GM15510 (cell line): ENCODE data around the gene CCNG2.

Experiments used
- POLR2A ChIP-seq: IDR thresholded peaks from 3 replicates; pipeline ENCODE4 v1.6.1; 2011; ENCODE audit warnings: borderline replicate concordance; ENCODE audit not compliant: insufficient read length; ENCODE audit errors: extremely low read depth

Gene CCNG2

GRCh38 chr4:77156912-77157858 lies at the start of gene CCNG2:
Gene CCNG2, plus strand, starts transcription at chr4:77157207. Its CDS starts 1,326 bp downstream, at chr4:77158533.
- peak; percentile 75 for TF ChIP-seq POLR2A

- no peak for TF ChIP-seq POLR2A
Measured at GRCh38 chr4:77110730-77111129, 46.3 kb upstream of the CCNG2 start.

GRCh38 chr4:77113069-77113468 lies 43.9 kb upstream of the CCNG2 start:
- no peak for TF ChIP-seq POLR2A

- no peak for TF ChIP-seq POLR2A
Measured at GRCh38 chr4:77117721-77118120, 39.3 kb upstream of the CCNG2 start.

GRCh38 chr4:77120886-77121508 lies 36.0 kb upstream of the CCNG2 start:
- TF ChIP-seq POLR2A, result no peak

- TF ChIP-seq POLR2A, result no peak
Measured at GRCh38 chr4:77121736-77122240, 35.2 kb upstream of the CCNG2 start.

- TF ChIP-seq POLR2A, result no peak
Measured at GRCh38 chr4:77122656-77123055, 34.4 kb upstream of the CCNG2 start.

- no peak for TF ChIP-seq POLR2A
Measured at GRCh38 chr4:77123411-77123810, 33.6 kb upstream of the CCNG2 start.

- TF ChIP-seq POLR2A, result no peak
Measured at GRCh38 chr4:77124576-77124975, 32.4 kb upstream of the CCNG2 start.

- TF ChIP-seq POLR2A, result no peak
Measured at GRCh38 chr4:77125961-77126360, 31.0 kb upstream of the CCNG2 start.

- TF ChIP-seq POLR2A, result no peak
Measured at GRCh38 chr4:77126809-77127208, 30.2 kb upstream of the CCNG2 start.

GRCh38 chr4:77127215-77127614 lies 29.8 kb upstream of the CCNG2 start:
- TF ChIP-seq POLR2A, result no peak

GRCh38 chr4:77127837-77128621 lies 29.0 kb upstream of the CCNG2 start:
- TF ChIP-seq POLR2A, result no peak

GRCh38 chr4:77132652-77133312 lies 24.2 kb upstream of the CCNG2 start:
- no peak for TF ChIP-seq POLR2A
